ENCODE measurements around the gene NDUFV2.

DNA sequence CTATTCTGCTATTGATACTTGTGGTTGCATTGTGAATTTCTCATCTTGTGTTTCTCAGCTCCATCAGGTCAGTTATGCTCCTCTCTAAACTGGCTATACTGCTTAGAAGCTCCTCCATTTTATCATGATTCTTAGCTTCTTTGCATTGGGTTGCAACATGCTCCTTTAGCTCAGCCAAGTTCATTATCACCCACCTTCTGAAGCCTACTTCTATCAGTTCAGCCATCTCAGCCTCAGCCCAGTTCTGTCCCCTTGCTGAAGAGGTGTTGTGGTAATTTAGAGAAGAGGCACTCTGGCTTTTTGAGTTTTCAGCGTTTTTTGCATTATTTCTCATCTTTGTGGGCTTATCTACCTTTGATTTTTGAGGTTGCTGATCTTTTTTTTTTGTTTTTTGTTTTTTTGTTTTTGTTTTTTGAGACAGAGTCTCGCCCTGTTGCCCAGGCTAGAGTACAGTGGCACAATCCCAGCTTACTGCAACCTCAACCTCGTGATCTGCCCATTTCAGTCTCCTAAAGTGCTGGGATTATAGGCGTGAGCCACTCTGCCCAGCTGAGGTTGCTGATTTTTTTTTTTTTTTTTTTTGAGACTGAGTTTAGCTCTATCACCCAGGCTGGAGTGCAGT is 70.1 kb downstream of the NDUFV2 start:
- TF ChIP-seq GATA2 (IDR thresholded peaks at IDR 0.05; ENCODE audit: low read depth, low read length): no peak
- TF ChIP-seq GATA3 (IDR thresholded peaks at IDR 0.05; ENCODE audit: low read depth, low read length): no peak

All from SH-SY5Y (cell line).